HG02840 (cell line): Measurements from ENCODE around the gene S100A6.
"Not testable (repeated sequence)": the region's sequence is repeated elsewhere in the genome, so short reads cannot be mapped to it uniquely, and the experiment has no call there.

Source experiments
- ATAC-seq: cut with Tn5 transposase; IDR thresholded peaks from one replicate; pipeline ENCODE4 v1.9.1; 2021; ENCODE audit warnings: mild to moderate bottlenecking, moderate library complexity, moderate number of reproducible peaks; ENCODE audit not compliant: unreplicated experiment, low FRiP score

S100A6 gene

GRCh38 chr1:153533689-153534201 is 2.0 kb downstream of the S100A6 start:
- ATAC-seq, result no peak

GRCh38 chr1:153532769-153533599 is 2.8 kb downstream of the S100A6 start:
- no peak for ATAC-seq

- no peak for ATAC-seq
Observed at GRCh38 chr1:153532181-153532580, 3.6 kb downstream of the S100A6 start.

GRCh38 chr1:153531638-153532037 is 4.2 kb downstream of the S100A6 start:
- no peak for ATAC-seq

GRCh38 chr1:153527683-153528040 is 8.1 kb downstream of the S100A6 start:
- ATAC-seq, result no peak

- no peak for ATAC-seq
Observed at GRCh38 chr1:153527023-153527682, 8.6 kb downstream of the S100A6 start.

- ATAC-seq, result no peak
Observed at GRCh38 chr1:153526132-153526543, 9.7 kb downstream of the S100A6 start.

- ATAC-seq, result no peak
Observed at GRCh38 chr1:153525088-153525728, 10.6 kb downstream of the S100A6 start.

GRCh38 chr1:153522353-153523048 is 13.3 kb downstream of the S100A6 start:
- not testable (repeated sequence) for ATAC-seq

- not testable (repeated sequence) for ATAC-seq
Observed at GRCh38 chr1:153521808-153522207, 14.0 kb downstream of the S100A6 start.

GRCh38 chr1:153520818-153521476 is 14.8 kb downstream of the S100A6 start:
- ATAC-seq, result no peak

- ATAC-seq, result not testable (repeated sequence)
Observed at GRCh38 chr1:153520137-153520691, 15.6 kb downstream of the S100A6 start.

- ATAC-seq, result no peak
Observed at GRCh38 chr1:153519242-153519641, 16.5 kb downstream of the S100A6 start.

- ATAC-seq, result no peak
Observed at GRCh38 chr1:153515504-153516394, 20.0 kb downstream of the S100A6 start.

- no peak for ATAC-seq
Observed at GRCh38 chr1:153513666-153514065, 22.1 kb downstream of the S100A6 start.

GRCh38 chr1:153513023-153513422 is 22.8 kb downstream of the S100A6 start:
- no peak for ATAC-seq

- no peak for ATAC-seq
Observed at GRCh38 chr1:153510984-153511410, 24.8 kb downstream of the S100A6 start.

GRCh38 chr1:153509729-153510354 is 25.9 kb downstream of the S100A6 start:
- ATAC-seq, result no peak
